Measurements from ENCODE around the gene ITIH6.

DNA sequence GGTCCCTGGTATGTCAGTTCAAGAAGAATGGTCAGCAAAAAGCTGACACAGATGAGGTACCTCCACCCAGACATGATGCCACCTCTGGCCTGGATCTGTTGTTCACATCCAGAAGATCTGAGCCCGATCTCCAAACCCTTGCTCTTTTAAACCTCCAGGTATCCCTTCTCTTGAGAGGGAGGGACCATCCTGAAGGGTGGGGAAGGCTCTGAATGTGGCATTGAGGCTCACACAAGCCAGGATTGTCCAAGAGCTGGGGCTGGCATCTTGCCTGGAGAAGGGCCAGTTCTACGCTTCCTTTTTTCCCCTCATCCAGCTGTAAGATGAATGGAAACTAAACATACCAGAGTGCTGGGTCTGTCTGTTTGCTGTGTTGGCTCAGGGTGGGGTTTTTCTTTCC lies at the start of gene ITIH6:
- TF ChIP-seq, protein P1, sequence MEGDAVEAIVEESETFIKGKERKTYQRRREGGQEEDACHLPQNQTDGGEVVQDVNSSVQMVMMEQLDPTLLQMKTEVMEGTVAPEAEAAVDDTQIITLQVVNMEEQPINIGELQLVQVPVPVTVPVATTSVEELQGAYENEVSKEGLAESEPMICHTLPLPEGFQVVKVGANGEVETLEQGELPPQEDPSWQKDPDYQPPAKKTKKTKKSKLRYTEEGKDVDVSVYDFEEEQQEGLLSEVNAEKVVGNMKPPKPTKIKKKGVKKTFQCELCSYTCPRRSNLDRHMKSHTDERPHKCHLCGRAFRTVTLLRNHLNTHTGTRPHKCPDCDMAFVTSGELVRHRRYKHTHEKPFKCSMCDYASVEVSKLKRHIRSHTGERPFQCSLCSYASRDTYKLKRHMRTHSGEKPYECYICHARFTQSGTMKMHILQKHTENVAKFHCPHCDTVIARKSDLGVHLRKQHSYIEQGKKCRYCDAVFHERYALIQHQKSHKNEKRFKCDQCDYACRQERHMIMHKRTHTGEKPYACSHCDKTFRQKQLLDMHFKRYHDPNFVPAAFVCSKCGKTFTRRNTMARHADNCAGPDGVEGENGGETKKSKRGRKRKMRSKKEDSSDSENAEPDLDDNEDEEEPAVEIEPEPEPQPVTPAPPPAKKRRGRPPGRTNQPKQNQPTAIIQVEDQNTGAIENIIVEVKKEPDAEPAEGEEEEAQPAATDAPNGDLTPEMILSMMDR (conservative IDR thresholded peaks at IDR 0.05) = no peak
- TF ChIP-seq EZH2 (IDR thresholded peaks at IDR 0.05; ENCODE audit: low read depth) = no peak
